PC-3 (cell line): ENCODE measurements around the gene HNF1A. TPM values are rescaled to one million over a fixed set of nuclear protein-coding genes. Genes with fewer than 3 reads are reported as not detected.

Experiments used
- ATAC-seq: fragments of 200-7000 bp; cut with Tn5 transposase; 2 replicates; pipeline ENCODE4 v1.9.1; 2020; ENCODE audit warnings: mild to moderate bottlenecking, moderate library complexity
- BruUV-seq: library from RNA; stranded (reverse); fragments of 400-500 nt; replicated peaks from 2 replicates; lab custom pipeline; 2021; lab: Mats Ljungman, UMichigan
- CTCF ChIA-PET: fragments of 300-600 bp; sonication (Branson Sonifier 250); formaldehyde crosslinking; loops from one replicate; lab custom pipeline; 2022; ENCODE audit warnings: antibody characterized with exemption; lab: Charles Lee
- POLR2A ChIA-PET: fragments of 300-600 bp; sonication (Branson Sonifier 250); formaldehyde crosslinking; loops from one replicate; lab custom pipeline; 2022; ENCODE audit warnings: antibody characterized with exemption; ENCODE audit not compliant: unreplicated experiment; lab: Charles Lee
- DNase-seq: peaks from one replicate; pipeline ENCODE4 v3.0.0-alpha.2; 2015
- H2AFZ ChIP-seq: fragments of 300-600 bp; sonication (generic); 2 replicates; pipeline ENCODE4 v1.6.0; 2016; ENCODE audit warnings: antibody characterized with exemption, low read length
- H3F3A ChIP-seq: fragments of 300-600 bp; sonication (generic); one replicate; pipeline ENCODE4 v1.6.0; 2017; ENCODE audit warnings: antibody characterized with exemption, low read length, control low read depth, mild to moderate bottlenecking; ENCODE audit not compliant: unreplicated experiment
- H3K27ac ChIP-seq: fragments of 300-600 bp; sonication (generic); 2 replicates; pipeline ENCODE4 v1.5.1; 2016; ENCODE audit warnings: mild to moderate bottlenecking, low read length
- H3K27me3 ChIP-seq: fragments of 300-600 bp; sonication (generic); 2 replicates; pipeline ENCODE4 v1.6.1; 2016; ENCODE audit warnings: low read length, mixed read lengths
- H3K36me3 ChIP-seq: fragments of 300-600 bp; sonication (generic); 2 replicates; pipeline ENCODE4 v1.6.1; 2016; ENCODE audit warnings: low read depth, mixed run types, low read length, mixed read lengths
- H3K4me1 ChIP-seq: fragments of 300-600 bp; sonication (generic); 2 replicates; pipeline ENCODE4 v1.5.1; 2016; ENCODE audit warnings: low read length; ENCODE audit not compliant: insufficient read depth
- H3K4me2 ChIP-seq: fragments of 300-600 bp; sonication (generic); 2 replicates; pipeline ENCODE4 v1.6.0; 2016; ENCODE audit warnings: low read length
- H3K4me3 ChIP-seq: fragments of 300-600 bp; sonication (generic); 2 replicates; pipeline ENCODE4 v1.5.1; 2016; ENCODE audit warnings: mild to moderate bottlenecking, low read length, mixed read lengths
- H3K79me2 ChIP-seq: fragments of 300-600 bp; sonication (generic); 2 replicates; pipeline ENCODE4 v1.6.1; 2017; ENCODE audit warnings: low read length, mixed read lengths
- H3K9ac ChIP-seq: fragments of 300-600 bp; sonication (generic); 2 replicates; pipeline ENCODE4 v1.6.0; 2016; ENCODE audit warnings: mild to moderate bottlenecking, low read length
- H3K9me2 ChIP-seq: fragments of 300-600 bp; sonication (generic); replicated peaks from 2 replicates; pipeline ENCODE4 v1.6.1; 2016; ENCODE audit warnings: mixed run types, low read length, mixed read lengths
- H3K9me3 ChIP-seq: fragments of 300-600 bp; sonication (generic); 2 replicates; pipeline ENCODE4 v1.6.1; 2016; ENCODE audit warnings: low read length, mixed read lengths
- H4K20me1 ChIP-seq: fragments of 300-600 bp; sonication (generic); 2 replicates; pipeline ENCODE4 v1.6.1; 2016; ENCODE audit warnings: low read length, mixed read lengths
- CTCF ChIP-seq: fragments of 300-600 bp; sonication (generic); conservative IDR thresholded peaks from 2 replicates; pipeline ENCODE4 v1.5.1; 2017; ENCODE audit warnings: antibody characterized with exemption, low read depth, mild to moderate bottlenecking, low read length
- EZH2 ChIP-seq: fragments of 300-600 bp; sonication (generic); IDR thresholded peaks from one replicate; pipeline ENCODE4 v1.6.1; 2017; ENCODE audit warnings: antibody characterized with exemption, mild to moderate bottlenecking, low read length; ENCODE audit not compliant: unreplicated experiment
- EZH2phosphoT487 ChIP-seq: fragments of 300-600 bp; sonication (generic); IDR thresholded peaks from 2 replicates; pipeline ENCODE4 v1.6.1; 2018; ENCODE audit warnings: mild to moderate bottlenecking, antibody characterized with exemption, low read length, borderline replicate concordance
- intact Hi-C: fragments of 100-400 bp; cut with micrococcal nuclease; formaldehyde crosslinking; loops from 2 replicates; pipeline ENCODE4 v1.9.0; 2023
- total RNA-seq: library from RNA; depleted of rRNA; stranded (reverse); fragments of >200 nt; gene quantifications from 2 replicates; pipeline ENCODE4 v1.2.3, GENCODE V29; 2014

Gene HNF1A
- total RNA-seq, 1 experiment from 2014 or later: not detected

- CTCF ChIA-PET: no interaction called here
Measured at GRCh38 chr12:120933786-120934185, 44.6 kb upstream of the HNF1A start.

GRCh38 chr12:120936197-120936596 lies 42.1 kb upstream of the HNF1A start:
- H3K27me3 ChIP-seq: no peaks in the 10 kb centered on the region
- no peaks in the 10 kb centered on the region for H4K20me1 ChIP-seq
- no peak for ATAC-seq
- TF ChIP-seq EZH2phosphoT487 (no peak), EZH2 (no peak), CTCF (no peak)
- H3K9me3 ChIP-seq: no peaks in the 10 kb centered on the region
- no peak overlapping the region for H3K9ac ChIP-seq
- intact Hi-C loops: no loop called here
- no peak overlapping the region for H2AFZ ChIP-seq
- no TSS peak for BruUV-seq
- H3K27ac ChIP-seq: no peak overlapping the region
- H3K9me2 ChIP-seq: no peaks in the 10 kb centered on the region
- no peak overlapping the region for H3K4me3 ChIP-seq
- no peak for DNase-seq
- CTCF ChIA-PET: no interaction called here
- POLR2A ChIA-PET: no interaction called here
- H3K4me2 ChIP-seq: no peak overlapping the region
- H3K79me2 ChIP-seq: no peaks in the 10 kb centered on the region
- H3F3A ChIP-seq: no peaks in the 10 kb centered on the region
- no peaks in the 10 kb centered on the region for H3K36me3 ChIP-seq
- H3K4me1 ChIP-seq: no peaks in the 10 kb centered on the region

More at GRCh38 chr12:120933786-120934185, 44.6 kb upstream of the HNF1A start:
- intact Hi-C loops: no loop called here
- Histone ChIP-seq H3K9me2 (no peaks in the 10 kb centered on the region), H3K27me3 (no peaks in the 10 kb centered on the region), H3F3A (no peaks in the 10 kb centered on the region), H4K20me1 (no peaks in the 10 kb centered on the region), H3K27ac (no peak overlapping the region), H3K4me2 (no peak overlapping the region), H3K36me3 (no peaks in the 10 kb centered on the region), H3K79me2 (no peaks in the 10 kb centered on the region), H3K4me1 (peaks cover 8% of the 10 kb centered on the region), H2AFZ (no peak overlapping the region), H3K4me3 (no peak overlapping the region), H3K9me3 (no peaks in the 10 kb centered on the region), H3K9ac (no peak overlapping the region)
- POLR2A ChIA-PET: no interaction called here
- TF ChIP-seq EZH2 (no peak), CTCF (no peak), EZH2phosphoT487 (no peak)
- no TSS peak for BruUV-seq
- no peak for ATAC-seq
- DNase-seq: no peak

- H3K36me3 ChIP-seq: no peaks in the 10 kb centered on the region
- BruUV-seq: no TSS peak
- H2AFZ ChIP-seq: no peak overlapping the region
- no peak overlapping the region for H3K4me3 ChIP-seq
- no peaks in the 10 kb centered on the region for H3K9me2 ChIP-seq
- no peak overlapping the region for H3K27ac ChIP-seq
- no peaks in the 10 kb centered on the region for H4K20me1 ChIP-seq
- intact Hi-C loops: no loop called here
- no peaks in the 10 kb centered on the region for H3K4me1 ChIP-seq
- no peak overlapping the region for H3K9ac ChIP-seq
- ATAC-seq: no peak
- no peaks in the 10 kb centered on the region for H3K79me2 ChIP-seq
- H3K9me3 ChIP-seq: no peaks in the 10 kb centered on the region
- no peak overlapping the region for H3K4me2 ChIP-seq
- no peak for TF ChIP-seq CTCF
- no peak for TF ChIP-seq EZH2phosphoT487
- no peak for TF ChIP-seq EZH2
- CTCF ChIA-PET: no interaction called here
- DNase-seq: no peak
- no peaks in the 10 kb centered on the region for H3K27me3 ChIP-seq
- POLR2A ChIA-PET: interaction anchor here (0.6 kb wide), 1 partner anchor 363 kb away, joined by 4 read pairs; no protein-coding TSS in a partner anchor
- H3F3A ChIP-seq: no peaks in the 10 kb centered on the region
Measured at GRCh38 chr12:120938496-120938895, 39.8 kb upstream of the HNF1A start.
